NCI-H1092 (cell line): Measurements from ENCODE around the gene MEP1A.
"Not testable (repeated sequence)": the region's sequence is repeated elsewhere in the genome, so short reads cannot be mapped to it uniquely, and the experiment has no call there.

Experiments used
- DNase-seq: peaks from one replicate; lab custom pipeline; 2025; lab: John Stamatoyannopoulos, UW

The MEP1A gene

DNA sequence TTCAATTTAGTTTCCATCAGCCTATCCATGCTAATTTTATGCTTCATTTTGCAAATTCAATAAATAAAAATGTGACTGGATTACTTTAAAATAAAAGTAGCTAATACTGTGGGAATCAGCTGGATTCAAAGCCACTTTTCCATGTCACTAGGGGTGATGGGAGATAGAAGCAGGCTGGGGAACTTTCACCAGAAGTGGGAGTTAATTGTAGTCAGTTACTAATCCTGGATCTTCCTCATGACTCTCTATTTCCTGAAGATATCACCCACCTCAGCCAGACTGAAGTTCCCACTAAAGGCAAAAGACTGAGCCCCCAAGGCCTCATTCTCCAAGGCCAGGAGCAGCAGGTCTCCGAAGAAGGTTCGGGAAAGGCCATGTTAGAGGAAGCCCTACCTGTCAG lies 41.8 kb downstream of the MEP1A start:
- not testable (repeated sequence) for DNase-seq

DNA sequence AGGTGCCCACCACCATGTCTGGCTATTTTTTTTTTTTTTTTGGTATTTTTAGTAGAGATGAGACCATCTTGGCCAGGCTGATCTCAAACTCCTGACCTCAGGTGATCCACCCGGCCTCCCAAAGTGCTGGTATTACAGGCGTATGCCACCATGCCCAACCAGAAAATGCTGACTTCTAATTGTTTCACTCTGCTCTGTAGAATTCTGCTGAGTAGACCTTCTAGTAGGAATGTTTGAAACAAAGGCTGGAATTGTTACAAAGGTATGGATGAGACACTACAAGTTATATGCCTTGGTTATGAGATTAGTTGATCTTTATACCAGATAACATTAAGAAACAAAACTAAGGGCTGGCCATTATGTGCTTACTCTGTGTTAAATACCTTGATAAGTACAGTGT lies 44.8 kb downstream of the MEP1A start:
- no peak for DNase-seq

- DNase-seq = not testable (repeated sequence)
Observed at GRCh38 chr6:46842252-46842846, 49.2 kb downstream of the MEP1A start.

DNA sequence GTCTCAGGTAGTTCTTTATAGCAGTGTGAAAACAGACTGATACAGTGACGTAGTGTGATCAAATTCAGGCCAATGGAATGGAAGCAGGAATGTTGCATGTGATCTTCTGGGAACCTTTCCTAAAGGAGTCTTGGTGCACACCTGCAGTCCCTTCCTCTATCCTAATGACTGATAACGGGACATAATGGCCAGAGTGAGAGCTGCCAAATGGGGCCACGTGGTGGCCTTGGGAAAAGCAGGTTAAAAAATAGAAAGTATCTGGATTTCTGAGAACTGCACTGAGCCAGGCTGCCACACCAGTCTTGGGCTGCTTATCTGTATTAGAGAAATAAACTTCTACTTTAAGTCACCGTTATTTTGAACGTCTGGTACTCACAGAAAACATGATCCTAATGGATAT lies 51.9 kb downstream of the MEP1A start:
- no peak for DNase-seq

DNA sequence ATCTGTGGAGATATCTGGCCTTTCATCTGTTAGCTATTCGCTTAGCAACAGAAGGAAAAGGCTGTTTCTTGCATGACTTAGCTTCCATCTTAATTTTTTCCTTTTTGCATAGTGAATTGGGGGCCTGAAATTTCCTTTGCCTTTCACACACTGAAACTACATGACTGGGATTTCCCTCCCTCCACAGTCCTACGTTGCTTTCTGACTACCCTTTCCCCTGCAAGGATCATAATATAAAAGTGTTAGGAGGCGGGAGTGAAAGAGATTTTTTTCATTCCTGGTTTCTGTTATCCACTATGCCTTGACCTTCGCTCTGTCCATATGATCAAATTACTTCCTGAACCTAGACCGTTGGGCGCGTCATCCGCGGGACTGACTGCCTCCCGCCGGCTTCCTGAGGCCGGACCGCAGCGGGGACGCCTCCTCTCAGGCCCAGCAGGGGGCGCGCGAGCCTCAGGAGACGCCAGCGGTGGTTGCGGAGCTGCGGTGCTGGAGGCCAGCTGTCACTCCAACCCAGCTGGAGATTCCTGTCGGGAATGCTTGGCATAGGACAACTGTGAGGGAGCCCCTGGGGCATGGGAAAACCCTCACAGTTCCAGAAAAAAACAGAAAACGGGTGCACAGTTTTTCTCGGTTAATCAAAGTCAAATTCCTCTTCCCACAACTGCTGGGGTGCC lies 55.6 kb downstream of the MEP1A start:
- DNase-seq = peak; percentile 27

DNA sequence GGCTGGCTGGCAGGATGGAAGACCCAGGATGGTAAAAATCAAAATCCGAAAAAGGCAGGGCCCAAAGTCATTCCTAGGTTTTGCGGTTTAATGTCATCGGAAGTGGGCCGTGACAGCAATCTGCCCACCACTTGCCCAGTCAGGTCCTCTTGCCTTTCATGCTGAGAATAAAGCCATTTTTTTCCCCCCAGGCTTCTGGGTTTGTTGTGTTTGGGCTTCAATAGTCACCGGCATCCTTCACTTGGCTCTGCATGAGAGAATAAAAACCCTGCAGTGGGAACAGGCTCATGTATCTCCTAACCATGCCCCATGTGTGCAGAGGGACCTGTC lies 56.1 kb downstream of the MEP1A start:
- no peak for DNase-seq

GRCh38 chr6:46850792-46851191 lies 57.6 kb downstream of the MEP1A start:
- DNase-seq = no peak

GRCh38 chr6:46851576-46851975 lies 58.4 kb downstream of the MEP1A start:
- DNase-seq = not testable (repeated sequence)

DNA sequence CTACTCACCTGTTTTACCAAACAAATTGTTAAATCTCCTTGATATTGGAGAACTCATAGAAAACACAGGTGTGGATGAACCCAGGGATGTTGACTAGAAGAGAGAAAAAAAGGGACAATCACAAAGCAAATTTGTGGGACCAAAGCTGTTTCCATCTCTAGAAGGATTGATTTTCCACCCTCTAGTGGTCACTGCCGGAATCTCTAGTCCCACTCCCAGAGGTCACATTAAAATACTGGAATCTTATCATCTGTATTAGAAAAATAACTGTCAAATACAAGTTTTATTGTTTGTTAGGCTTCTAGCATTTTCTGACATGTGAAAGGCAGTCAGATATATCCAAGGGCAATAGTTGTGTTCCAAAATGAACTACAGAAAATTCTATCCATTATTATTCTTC lies 62.8 kb downstream of the MEP1A start:
- DNase-seq = not testable (repeated sequence)

GRCh38 chr6:46862381-46862780 lies 69.2 kb downstream of the MEP1A start:
- no peak for DNase-seq

DNA sequence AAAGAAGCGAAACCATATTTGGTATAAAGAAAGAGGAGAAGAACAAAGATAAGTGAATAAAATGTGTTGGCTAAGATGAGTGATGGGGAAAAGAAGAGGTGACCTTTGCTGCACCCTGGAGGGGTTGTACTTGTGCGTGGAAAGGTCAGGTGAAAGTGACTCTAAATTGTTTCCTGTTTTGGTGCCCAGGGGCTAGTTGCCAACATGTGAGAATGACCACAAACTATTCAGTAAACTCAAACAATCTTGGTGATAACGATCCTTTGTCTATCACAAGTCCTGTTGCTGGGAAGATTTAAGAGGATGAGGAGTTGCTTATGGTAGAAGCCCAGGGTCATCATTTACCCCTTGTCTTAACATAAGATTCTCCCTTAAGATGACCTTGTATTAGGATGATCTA lies 70.6 kb downstream of the MEP1A start:
- DNase-seq = no peak

DNA sequence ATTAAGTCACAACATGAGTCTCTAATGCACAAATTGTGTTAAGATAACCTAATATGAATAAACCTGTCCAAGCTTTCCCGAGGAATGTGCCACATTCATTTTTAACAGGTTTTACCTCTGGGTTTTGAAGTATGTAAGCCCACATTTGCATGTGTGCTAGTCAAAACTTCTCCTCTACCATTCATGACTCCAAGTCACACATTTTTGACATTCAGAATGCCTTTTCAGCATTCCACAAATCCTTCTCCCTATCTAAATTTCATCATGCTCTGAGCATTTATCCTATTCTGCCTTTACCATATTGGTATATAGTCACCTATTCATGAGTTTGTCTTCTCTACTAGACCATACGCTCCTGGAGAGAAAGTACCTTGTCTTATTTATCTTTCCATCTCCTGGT lies 72.0 kb downstream of the MEP1A start:
- DNase-seq = no peak

GRCh38 chr6:46867411-46867810 lies 74.2 kb downstream of the MEP1A start:
- DNase-seq = no peak

DNA sequence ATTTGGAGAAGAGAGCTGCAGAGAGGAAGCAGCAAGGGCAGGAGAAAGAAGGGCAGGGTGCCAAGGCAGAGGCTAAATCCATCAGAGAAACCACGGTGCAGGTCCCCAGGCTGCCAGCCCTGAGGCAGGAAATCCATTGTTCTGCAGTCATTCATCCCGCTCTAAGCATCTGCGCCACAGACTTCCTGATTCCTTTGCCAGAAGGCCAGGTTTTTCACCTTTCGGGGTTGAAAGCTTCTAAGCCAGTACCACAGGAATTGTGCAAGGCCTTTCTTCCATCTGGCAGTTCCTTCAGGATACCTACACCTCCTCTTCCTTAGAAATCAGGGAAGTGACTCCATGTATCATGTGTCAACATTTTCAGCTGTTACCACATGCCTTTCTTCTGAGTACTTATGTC lies 82.9 kb downstream of the MEP1A start:
- DNase-seq = peak; percentile 18

GRCh38 chr6:46879003-46879402 lies 85.8 kb downstream of the MEP1A start:
- DNase-seq = no peak

- peak; percentile 51 for DNase-seq
Observed at GRCh38 chr6:46882645-46883044, 89.5 kb downstream of the MEP1A start.

DNA sequence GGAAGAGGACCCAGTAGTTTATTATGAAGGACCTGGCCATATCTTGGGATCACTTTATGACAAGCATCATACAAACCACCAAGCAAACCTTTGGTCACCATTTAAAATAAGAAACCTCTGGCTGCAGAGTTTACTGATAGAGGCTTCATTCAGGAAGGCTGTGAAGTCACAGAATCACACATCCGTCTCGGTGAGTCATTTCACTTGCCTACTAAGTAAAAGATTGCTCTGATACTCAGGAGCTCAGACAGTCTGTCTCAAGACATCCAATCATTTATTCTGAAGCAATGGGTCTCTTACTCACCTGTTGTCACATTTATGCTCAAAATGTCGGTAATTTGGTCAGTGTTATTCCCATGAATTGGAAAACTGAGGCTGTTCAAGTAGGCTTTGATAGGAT lies 94.8 kb downstream of the MEP1A start:
- DNase-seq = no peak

DNA sequence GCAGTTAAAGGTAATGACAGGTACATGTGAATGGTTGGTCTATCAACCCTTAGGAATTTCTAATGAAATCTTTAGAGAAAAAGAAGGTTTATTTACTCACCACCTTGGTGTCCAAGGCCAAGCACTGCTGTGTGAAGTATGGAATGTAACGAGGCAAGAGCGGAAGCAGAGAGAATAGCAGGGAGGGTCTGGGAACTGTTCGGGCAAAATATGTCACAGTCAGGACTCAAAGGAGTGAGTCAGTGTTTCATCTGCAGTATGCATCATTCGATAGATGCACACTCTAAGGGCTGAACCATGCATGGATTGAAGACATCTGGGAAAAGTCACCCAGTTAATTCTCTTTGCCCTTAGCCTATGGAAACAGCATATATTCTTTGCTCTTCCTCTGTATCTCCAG lies 95.4 kb downstream of the MEP1A start:
- DNase-seq = no peak
